ENCODE results near the gene JDP2. TPM values are rescaled to one million over a fixed set of nuclear protein-coding genes. Genes with fewer than 3 reads are reported as not detected.

JDP2 gene
- total RNA-seq, 1 donor from 2014 or later = 113 TPM

GRCh38 chr14:75482366-75482765 is 54.5 kb downstream of the JDP2 start:
- no peak for DNase-seq (ENCODE audit: low spot score)

DNA sequence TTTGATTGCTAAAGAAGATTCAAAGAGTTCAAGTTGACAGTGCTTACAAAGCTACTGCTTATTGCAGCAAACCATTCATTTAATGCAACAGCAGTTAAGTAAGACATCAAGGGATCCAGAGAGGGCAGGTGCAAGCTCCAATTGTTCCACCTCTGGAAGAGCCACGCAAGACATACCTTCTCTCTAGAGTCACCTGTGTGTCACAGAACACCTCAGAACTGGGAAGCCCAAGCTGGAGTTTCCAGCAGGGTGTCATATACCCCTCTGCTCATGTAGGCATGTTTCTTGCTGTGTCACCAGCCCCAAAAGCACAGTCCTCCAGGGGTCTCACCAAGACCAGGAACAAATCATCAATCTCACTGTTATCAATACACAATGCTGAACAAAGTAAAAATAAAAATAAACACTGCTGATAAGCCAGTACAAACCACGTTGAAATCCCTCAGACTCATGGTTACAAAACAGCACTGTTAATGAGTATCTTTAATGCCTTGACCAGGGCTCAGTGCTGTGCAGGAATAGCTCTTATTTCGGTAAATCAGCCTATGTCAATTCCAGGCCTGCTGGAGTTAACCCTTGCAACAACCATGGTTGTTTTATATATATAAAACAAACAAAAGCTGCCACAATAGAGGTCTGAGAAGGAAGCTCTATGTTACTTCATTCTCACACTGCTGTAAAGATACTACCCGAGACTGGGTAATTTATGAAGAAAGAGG is 57.0 kb downstream of the JDP2 start:
- DNase-seq (ENCODE audit: low spot score) = no peak

- DNase-seq (ENCODE audit: low spot score) = no peak
These were observed 58.5 kb downstream of the JDP2 start for GRCh38 chr14:75486318-75486717.

- DNase-seq (ENCODE audit: low spot score) = no peak
These were observed 59.4 kb downstream of the JDP2 start for GRCh38 chr14:75487155-75487671.

DNA sequence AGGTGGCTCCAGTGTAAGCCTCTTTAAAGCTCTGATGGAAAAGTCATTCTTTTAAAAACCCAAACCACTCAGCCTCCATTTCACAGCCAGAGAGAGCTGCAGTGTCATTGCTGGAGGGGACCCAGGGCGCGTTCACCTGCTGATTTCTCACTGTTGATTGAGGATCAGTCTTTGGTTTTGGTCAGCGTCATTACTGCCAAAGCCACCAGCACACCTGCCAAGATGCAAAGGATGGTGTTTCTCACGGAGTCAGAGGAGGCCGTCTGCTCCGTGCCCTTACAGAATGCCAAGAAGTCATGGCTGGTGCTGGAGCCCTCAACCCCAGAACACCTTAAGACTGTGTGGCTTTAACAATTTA is 61.6 kb downstream of the JDP2 start:
- DNase-seq (ENCODE audit: low spot score) = no peak

DNA sequence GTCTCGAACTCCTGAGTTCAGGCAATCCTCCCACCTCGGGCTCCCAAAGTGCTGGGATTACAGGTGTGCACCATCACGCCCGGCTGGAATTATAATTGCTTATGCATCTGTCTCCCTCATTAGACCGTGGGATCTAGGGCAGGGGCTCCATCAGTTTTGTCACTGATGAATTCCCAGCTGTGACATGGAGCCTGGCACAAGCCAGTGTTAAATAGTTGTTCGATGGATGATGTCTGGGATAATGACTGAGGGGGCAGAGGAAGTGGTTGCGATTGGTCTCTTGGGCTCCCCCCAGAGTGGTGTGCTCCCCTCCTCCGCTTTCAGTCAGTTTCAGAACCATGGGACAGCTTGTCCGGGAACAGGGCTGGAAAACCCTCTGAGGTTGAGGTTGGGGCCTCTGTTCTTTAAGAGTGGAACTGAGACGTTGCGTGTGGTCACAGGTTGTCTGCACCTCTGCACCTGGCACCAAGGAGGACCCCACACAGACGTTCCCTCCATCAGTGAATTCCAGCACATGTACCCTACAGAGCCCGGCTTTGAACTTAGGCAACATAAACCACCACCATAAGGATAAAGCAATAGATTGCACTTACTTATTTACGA is 63.7 kb downstream of the JDP2 start:
- peak; percentile 47 for DNase-seq (ENCODE audit: low spot score)

DNA sequence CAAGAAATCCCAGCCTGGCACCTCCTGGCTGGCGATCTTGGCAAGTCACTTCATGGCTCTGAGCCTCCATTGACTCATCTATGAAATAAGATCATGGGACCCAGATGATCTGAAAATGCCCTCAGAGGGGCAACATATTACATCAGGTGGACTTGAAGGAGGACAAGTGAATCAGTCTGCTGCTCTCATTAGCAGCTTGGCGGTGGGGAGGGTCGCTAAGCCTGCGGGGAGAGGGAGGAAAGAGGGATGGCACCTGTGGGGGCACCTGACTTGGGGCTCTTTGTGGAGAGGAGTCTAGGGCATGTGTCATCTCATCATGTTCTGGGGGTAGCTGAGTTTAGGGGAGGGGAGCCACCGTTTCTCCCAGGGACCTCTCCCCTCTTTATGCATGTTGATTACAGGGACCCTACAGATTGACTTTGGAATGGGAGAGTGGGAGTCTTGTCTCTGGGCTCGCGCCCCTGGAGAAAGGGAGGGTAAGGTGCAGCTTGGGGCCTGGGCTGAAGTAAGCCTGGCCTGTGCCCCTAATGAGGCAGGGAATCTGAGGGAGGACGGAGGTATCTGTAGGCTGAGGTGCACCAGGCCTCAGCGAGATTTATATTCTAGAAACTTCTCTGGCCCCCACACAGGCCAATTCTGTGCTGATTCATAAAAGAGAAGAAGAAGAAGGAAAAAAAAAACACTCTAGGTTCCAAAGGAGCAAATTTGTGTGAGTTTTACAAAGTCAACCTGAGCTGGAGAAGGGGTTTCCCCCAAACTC is 65.2 kb downstream of the JDP2 start:
- DNase-seq (ENCODE audit: low spot score) = peak; percentile 69

DNA sequence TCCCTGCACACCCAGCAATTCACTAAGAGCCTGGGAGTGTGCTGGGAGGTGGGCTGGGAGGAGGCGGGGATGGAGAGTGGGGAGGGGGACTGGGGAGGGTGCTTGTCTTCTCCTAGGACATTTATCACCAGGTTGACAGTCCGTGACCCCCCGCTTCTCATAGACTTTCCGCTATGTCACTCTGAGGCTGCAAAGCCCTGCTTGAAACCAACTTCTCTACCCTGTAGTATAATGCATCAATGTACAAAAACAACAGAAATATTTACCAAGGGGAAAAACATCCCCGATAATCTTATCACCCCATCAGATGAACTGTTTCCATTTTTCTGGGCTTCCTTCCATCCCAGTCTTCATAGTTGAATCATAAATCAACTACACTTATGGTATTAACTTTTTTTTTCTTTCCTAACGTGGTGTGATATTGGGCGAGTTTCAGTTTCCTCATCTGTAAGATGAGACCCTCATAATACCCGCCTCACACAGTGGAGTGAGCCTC is 65.8 kb downstream of the JDP2 start:
- no peak for DNase-seq (ENCODE audit: low spot score)

DNA sequence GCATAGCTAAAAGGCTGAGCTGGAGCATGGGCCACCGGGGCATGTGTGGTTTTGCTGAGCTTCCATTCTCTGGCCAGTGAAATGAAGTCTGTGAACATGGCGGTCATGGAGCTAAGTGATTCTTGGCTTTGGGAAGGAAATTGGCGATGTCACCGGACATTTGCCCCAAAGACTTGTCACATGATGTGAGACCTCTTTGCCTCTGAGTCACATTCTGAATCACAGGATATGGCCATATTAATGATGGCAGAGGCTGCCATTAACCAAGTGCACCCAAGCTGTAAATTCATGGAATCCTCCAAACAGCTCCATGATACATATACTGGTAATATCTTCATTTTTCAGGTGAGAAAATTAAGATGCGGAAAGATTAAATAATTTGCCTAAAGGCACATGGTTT is 67.1 kb downstream of the JDP2 start:
- DNase-seq (ENCODE audit: low spot score) = no peak

GRCh38 chr14:75495399-75495798 is 67.6 kb downstream of the JDP2 start:
- no peak for DNase-seq (ENCODE audit: low spot score)

GRCh38 chr14:75495882-75496281 is 68.1 kb downstream of the JDP2 start:
- DNase-seq (ENCODE audit: low spot score) = no peak

GRCh38 chr14:75496755-75497154 is 68.9 kb downstream of the JDP2 start:
- DNase-seq (ENCODE audit: low spot score) = no peak

DNA sequence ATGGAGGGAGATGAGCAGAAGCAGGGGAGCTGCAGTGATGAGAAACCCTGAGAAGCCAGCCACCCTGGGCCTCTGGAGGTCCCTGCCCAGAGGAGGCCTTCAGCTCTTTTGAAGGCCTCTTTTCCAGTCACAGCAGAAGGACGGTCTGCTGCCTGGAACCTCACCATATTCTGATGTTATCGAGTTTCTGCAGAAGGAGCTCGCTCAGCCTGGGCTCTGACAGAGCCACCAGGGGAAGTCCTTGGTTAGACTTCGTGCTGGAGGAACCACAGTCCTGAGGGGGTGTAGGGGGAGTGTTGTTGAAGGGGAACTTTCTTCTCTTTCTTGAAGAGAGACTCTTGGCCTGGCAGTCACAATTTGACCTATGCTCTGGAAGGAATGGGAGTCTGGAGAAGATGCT is 69.4 kb downstream of the JDP2 start:
- no peak for DNase-seq (ENCODE audit: low spot score)

DNA sequence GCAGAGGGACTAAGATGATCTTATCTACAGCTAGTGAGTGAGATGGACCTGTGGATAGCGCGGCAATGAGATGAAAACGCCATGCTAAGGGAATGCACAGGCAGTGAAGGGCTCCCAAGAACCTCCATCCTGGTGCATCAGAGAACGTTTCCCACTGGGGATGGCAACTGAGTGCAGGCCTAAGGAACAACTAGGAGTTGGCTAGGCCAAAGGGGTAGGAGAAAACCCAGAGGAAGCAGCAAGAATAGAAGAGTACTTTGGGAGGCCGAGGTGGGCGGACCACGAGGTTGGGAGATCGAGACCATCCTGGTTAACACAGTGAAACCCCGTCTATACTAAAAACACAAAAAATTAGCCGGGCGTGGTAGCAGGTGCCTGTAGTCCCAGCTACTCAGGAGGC is 69.9 kb downstream of the JDP2 start:
- DNase-seq (ENCODE audit: low spot score) = no peak

- peak; percentile 20 for DNase-seq (ENCODE audit: low spot score)
These were observed 71.5 kb downstream of the JDP2 start for GRCh38 chr14:75499084-75499875.

GRCh38 chr14:75501080-75501479 is 73.3 kb downstream of the JDP2 start:
- no peak for DNase-seq (ENCODE audit: low spot score)

DNA sequence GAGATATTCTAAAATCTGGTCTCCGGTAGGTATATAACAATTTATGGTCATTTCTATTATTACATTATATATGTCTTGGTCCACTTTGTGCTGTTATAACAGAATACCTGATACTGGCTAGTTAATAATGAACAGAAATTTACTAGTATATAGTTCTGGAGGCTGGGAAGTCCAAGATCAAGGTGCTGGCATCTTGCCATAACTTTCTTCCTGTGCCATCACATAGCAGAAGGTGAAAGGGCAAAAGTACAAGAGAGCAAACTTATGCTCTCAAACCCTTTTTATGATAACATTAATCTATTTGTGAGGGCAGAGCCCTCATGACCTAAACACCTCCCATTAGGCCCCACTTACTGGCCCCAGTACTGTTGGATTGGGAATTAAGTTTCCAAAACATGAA is 76.6 kb downstream of the JDP2 start:
- DNase-seq (ENCODE audit: low spot score) = no peak

- DNase-seq (ENCODE audit: low spot score) = no peak
These were observed 79.1 kb downstream of the JDP2 start for GRCh38 chr14:75506930-75507329.

DNA sequence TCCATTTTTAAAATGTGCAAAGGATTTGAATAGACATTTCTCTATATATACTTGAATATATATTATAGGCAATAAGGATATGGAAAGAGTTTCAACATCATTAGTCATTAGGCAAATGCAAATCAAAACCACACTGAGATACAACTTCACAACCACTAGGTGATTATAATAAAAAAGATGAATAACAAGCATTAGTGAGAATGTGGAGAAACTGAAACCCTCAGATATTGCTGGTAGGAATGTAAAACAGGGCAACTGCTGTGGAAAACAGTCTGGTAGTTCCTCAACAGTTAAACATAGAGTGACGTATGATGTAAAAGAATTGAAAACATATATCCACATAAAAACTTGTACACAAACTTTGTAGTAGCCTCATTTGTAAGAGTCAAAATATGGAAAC is 82.7 kb downstream of the JDP2 start:
- DNase-seq (ENCODE audit: low spot score) = no peak

- no peak for DNase-seq (ENCODE audit: low spot score)
These were observed 83.4 kb downstream of the JDP2 start for GRCh38 chr14:75511201-75511600.

DNA sequence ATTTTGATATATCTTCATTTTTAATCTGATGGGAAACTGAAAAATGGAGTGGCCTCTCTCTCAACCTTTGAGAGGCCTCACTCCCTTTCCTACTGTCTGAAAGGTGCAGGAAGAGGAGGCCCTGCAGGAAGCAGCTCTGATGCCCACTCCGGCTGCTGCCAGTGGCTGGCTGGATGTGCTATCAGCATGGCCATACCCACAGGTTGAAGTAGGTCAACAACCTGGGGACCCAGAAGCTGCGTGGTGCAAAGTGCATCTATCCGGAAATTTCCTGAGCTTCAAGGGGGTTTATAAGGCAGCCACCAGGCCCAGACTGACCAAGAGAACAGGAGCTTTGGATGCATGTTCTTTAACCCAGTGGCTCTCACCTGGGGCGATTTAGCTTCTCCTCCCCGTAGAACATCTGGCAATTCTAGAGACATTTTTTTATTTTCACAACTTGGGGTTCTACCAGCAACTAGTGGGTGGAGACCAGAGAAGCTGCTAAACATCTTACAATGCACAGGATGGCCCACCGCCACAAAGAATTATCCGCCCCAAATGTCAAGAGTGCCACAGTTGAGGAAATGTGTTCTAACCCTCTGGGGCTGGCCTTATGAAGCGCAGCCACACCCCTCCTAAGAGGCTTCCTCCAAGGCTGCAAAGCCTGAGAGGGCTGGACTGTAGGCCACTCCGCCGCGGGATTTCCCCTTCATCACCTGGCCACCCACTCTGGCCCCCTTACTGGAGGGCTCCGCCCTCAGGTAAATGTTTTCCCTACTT is 86.3 kb downstream of the JDP2 start:
- DNase-seq (ENCODE audit: low spot score) = peak; percentile 77
